Heart left ventricle (tissue), 13 donors: Measurements from ENCODE around the gene GLTPD2.

ENCODE experiments used
- CTCF ChIP-seq, 12 donors: fragments of 200-600 bp; sonication (generic) in 4 of 12; IDR thresholded peaks; one replicate each; pipeline versions ENCODE4 v1.5.0 to v1.8.0; 2018 to 2022; ENCODE audit warnings: antibody characterized with exemption in 12 of 12, mild to moderate bottlenecking in 5 of 12
- POLR2A ChIP-seq, 2 donors: fragments of 450-650 bp; IDR thresholded peaks; one replicate each; pipeline ENCODE4 v1.6.1; 2017; ENCODE audit warnings: antibody characterized with exemption in 2 of 2, mild to moderate bottlenecking in 2 of 2, moderate library complexity in 2 of 2
- donor health status: ischemic (EF 13 %, LVEDD 7.1; RV severe dilation, severe dysfunction).
- donor health status: DM: no; HTN: yes; CAD: no.
- donor health status: DM: no; HTN: no; CAD: no.
- donor health status: ischemic (EF 25% LVEDD 6.9; RV normal size, moderate dysfunction).
- donor health status: ischemic (EF 25% LVEDD 5.7; RV mildly dilated, moderate dysfunction).
- donor health status: ischemic (EF 35%, LVEDD 5.7; RV mildly dilated, moderate dysfunction).
- donor health status: nonischemic (EF 11% LVEDD 7.7; RV severe dilation, severe dysfunction).
- donor health status: DM: yes; HTN: yes; CAD: no.
- donor health status: PGD.
- donor health status: ischemic (EF 29% LVEDD 5.4; RV normal size, mild dysfunction).
- donor health status: nonischemic (EF 23%, LVEDD 6.1; RV moderate dilation, normal function).

GRCh38 chr17:4743216-4743615 is 45.5 kb upstream of the GLTPD2 start:
- TF ChIP-seq POLR2A (IDR thresholded peaks at IDR 0.05): no peak
- TF ChIP-seq CTCF (IDR thresholded peaks at IDR 0.05): no peak
